A549 treated with CpdA at 1 μM for 4 hours (cell line): Measurements from ENCODE around the gene BMP5. TPM values are rescaled to one million over a fixed set of nuclear protein-coding genes. Genes with fewer than 3 reads are reported as not detected.

Source experiments
- total RNA-seq: library from RNA; stranded (reverse); fragments of 200-300 nt; extraction: Qiagen RNA extraction; gene quantifications from 5 replicates; pipeline ENCODE4 v1.2.3, GENCODE V29; 2022; ENCODE audit warnings: low read depth

The BMP5 gene
- total RNA-seq: 0.02 to 0.07 TPM (median 0.05 TPM) in 3 of 5 replicates, not detected in the others

DNA sequence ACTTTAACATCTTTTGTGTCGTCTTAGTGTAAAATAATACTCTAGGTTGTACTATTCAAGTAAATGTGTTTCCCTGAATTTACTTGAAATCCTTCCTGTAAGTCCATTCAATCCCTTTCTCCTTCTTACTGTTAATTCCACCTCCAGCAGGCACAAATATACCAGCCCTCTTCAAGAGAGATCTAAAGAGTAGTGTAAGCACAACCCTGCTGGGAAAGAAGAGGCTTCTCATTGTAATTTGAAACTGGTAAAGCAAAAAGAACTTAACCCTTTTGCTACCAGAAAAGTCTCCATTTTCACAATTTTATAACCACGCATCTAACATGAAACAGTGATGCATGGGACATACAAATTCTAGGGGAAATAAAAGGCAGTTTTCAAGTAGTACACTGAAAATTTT lies at the start of gene BMP5:
Gene BMP5, minus strand, starts transcription at position 191 of the 400 bp plus-strand sequence. CDS start 725 bp downstream, outside the sequence.

